ENCODE data around the gene RPS6KB2.
"Not testable (repeated sequence)": the region's sequence is repeated elsewhere in the genome, so short reads cannot be mapped to it uniquely, and the experiment has no call there.

The RPS6KB2 gene

DNA sequence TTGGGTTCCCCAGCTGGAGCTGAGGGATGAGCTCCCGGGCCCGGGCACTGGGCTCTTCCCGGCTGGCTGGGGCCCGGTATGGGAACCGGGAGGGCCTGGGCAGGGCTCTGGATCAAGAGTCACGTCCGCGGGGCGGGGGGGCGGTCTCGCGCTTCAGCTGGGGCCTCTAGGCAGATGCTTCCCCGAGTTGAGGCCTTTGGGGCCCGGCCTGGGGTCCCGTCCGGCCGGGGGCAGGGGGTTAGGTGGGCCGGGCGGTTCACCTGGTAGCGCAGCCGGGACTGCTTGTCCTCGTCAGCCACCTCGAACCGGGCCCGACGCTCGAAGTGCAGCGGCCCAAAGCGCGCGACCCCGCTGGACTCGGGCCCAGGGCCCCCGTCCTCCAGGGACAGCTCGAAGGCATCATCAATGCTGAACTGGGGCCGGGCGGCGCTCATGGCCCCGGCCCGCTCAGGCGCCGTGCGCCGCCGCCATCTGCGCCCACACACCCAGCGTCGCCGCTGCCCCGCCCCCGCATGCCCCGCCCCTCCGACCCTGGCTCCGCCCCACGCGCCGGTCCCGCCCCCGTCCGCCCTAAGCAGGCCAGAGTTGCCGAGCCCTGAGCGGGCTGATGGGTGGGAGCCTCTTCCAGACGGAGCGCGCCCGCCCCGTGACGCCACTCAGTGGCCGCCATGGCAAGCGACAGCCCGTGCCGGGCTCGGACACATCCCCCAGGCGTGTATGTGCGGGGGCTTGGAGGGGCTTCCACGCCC is 40.6 kb downstream of the RPS6KB2 start, which contains the start of gene TMEM134:
Gene TMEM134 (minus strand): TSS at position 493 of the 749 bp plus-strand sequence. CDS start 59 bp downstream, at position 434.
- DNase-seq = peak; percentile 94

DNA sequence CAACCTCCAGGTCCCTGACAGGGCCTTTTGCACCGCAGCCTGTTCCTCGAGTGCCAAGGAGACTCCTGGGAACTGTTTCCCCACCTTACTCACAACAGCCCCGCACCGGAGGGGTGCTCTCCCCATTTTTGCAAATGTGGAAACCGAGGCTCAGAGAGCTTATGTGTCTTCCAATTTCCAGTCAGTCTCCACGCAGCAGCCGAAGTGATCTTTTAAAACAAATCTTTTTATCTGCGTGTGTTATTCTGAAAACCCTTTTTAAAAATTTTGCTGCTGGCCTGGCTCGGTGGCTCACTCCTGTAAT is 41.2 kb downstream of the RPS6KB2 start:
- no peak for DNase-seq

DNA sequence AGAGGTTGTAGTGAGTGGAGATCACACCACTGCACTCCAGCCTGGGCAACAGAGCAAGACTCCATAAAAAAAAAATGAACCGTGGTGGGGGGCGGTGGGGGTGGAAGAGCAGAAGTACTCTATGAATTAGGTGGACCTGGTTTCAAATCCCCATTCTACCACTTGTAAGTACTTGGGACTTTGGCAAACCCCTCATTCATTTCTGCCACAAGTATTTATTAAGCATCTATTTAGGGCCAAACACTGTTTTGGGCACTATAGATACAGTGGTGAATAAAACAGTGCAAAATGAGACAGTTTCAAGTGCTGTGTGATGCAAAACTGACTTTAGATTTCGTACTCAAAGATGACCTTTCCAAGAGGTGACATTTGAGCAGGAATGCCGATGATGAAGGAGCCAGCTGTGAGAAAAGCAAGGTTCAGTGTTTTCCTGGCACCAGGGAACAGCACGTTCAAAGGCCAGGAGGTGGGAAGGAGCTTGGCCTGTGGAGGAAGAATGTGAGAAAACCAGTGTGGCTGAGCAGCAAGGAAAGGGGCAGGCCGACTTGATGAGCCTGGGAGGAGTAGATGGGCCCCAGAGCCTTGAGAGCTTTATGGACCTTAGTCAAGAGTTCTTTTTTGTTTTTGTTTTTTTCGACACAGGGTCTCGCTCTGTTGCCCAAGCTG is 42.2 kb downstream of the RPS6KB2 start:
- DNase-seq = no peak

DNA sequence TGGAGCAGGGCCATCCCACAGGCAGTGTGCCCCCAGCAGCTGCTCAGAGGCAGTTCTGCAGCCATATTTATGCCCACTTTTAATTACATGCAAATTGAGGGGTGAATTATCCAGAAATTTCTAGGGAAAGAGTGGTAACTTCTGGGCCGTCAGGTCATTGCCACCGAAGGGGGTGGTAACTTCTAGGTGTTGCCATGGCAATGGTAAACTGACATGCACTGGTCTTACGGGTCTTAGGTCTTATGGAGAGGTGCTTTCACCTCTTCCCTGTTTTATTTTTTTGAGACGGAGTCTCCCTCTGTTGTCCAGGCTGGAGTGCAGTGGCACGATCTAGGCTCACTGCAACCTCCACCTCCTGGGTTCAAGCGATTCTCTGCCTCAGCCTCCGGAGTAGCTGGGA is 44.6 kb downstream of the RPS6KB2 start:
- DNase-seq = no peak

DNA sequence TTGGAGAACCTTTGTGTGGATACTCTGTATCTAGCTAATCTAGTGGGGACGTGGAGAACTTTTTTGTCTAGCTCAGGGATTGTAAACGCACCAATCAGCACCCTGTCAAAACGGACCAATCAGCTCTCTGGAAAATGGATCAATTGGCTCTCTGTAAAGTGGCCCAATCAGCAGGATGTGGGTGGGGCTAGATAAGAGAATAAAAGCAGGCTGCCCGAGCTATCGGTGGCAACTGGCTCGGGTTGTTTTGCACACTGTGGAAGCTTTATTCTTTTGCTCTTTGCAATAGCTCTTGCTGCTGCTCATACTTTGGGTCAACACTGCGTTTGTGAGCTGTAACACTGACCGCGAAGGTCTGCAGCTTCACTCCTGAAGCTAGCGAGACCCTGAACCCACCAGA is 48.4 kb downstream of the RPS6KB2 start:
- DNase-seq = not testable (repeated sequence)

DNA sequence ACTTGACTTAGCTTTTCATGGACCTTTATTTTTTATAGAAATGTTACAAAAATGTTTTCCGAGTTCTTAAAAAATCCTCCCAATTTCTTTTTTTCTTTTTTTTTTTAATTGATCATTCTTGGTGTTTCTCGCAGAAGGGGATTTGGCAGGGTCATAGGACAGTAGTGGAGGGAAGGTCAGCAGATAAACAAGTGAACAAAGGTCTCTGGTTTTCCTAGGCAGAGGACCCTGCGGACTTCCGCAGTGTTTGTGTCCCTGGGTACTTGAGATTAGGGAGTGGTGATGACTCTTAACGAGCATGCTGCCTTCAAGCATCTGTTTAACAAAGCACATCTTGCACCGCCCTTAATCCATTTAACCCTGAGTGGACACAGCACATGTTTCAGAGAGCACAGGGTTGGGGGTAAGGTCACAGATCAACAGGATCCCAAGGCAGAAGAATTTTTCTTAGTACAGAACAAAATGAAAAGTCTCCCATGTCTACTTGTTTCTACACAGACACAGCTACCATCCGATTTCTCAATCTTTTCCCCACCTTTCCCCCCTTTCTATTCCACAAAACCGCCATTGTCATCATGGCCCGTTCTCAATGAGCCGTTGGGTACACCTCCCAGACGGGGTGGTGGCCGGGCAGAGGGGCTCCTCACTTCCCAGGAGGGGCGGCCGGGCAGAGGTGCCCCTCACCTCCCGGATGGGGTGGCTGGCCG is 49.2 kb downstream of the RPS6KB2 start:
- not testable (repeated sequence) for DNase-seq

DNA sequence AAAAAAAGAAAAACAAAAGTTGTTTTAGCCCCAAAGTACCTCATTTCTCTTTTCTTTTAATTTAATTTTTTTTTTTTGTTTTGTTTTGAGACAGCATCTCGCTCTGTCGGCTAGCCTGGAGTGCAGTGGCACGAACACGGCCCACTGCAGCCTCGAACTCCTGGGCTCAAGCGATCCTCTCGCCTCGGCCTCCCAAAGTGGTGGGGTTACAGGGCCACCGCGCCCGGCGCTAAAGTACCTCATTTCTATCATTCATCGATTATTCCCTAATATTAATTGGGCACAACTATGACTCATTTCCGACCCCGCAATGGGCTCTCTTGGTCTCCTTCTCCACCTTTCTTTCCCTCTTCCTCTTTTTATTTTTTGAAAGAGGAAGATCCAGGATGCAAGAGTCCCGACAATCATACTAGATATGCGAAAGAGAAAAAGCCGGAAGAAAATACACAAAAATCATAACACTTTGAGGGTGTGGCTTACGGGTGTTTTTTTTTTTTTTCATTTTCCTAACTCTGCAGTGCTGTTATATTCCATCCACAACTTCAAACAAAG is 54.1 kb downstream of the RPS6KB2 start:
- DNase-seq = no peak

DNA sequence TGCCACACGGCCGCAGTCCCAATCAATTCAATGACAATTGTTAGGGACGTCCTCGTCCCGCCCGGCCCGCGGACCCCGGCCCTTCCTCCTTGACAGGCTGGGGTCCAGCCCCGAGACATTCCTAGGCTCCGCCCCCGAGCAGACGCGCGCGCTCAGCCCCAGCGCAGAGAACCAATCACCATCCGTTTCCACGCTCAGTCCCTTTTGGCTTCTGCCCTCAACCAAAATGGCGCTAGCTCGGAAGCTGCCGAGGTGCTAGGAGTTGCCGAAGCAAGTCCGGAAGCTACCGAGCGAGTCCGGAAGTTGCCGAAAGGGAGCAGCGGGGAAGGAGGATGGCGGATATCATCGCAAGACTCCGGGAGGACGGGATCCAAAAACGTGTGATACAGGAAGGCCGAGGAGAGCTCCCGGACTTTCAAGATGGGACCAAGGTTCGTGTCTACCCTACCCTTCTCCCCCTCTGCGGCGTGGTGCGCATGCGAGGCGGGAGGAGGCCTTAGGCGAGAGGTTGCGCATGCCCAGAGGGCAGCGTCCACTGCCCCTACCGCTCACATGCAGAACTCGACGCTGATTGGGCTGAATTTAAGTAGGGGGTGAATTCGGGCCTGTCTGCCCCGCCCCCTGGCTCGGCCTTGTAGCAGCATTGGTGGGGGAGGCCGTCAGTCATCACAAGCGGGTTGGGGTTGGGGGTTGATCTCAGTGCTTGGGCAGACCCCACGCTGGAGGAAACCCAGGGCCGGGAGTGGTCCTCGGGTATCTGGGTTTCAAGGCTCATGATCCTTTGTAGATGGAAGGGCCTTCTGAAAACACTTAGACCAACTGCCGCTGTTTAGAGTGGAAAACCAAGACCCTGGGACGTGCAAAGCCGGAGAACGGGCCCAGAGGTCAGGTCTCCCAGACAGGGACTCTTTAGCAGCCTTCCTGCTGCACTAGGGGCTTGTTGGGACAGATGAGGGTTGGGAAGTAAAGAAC is 54.8 kb downstream of the RPS6KB2 start, which contains the start of gene AIP:
Gene AIP (plus strand): TSS at position 200 of the 972 bp plus-strand sequence. CDS start 133 bp downstream, at position 333.
- DNase-seq = peak; percentile 95

DNA sequence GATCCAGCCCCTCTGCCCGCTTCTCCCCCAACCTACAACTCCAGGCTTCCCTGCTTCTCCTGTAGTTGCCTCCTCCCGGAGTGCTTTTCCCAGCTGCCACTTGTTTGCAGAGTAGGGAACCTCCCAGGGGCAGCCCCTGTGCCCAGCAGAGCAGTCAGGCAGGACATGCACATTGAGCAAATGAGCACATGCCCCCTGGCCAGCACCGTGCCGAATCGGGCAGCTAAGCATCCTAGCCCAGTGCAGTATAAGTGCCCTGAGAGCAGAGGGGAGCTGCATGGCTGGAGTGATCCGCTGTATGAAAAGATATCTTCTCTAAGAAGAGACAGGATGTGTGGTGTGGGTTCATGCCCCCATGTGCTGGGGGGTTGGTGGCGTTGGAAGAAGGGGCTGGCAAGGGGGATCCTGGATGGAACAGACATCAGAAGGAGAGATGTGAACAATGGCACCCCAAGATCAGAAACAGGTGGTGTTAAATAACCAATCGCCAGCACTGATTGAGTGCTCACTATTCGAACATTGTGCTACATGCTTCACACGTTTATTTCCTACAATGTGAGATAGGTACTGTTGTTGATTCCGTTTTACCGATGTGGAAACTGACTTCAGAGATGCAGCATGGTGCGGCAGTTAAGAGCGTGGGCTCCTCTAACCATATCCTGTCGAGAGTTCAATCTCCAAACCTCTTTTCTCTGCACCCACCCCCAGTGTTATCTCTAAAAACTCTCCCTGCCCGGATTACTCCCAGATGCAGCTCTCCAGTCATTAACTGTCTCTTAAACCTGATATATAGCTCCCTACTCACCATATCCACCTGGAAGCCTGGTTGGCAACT is 55.8 kb downstream of the RPS6KB2 start:
- DNase-seq = no peak

DNA sequence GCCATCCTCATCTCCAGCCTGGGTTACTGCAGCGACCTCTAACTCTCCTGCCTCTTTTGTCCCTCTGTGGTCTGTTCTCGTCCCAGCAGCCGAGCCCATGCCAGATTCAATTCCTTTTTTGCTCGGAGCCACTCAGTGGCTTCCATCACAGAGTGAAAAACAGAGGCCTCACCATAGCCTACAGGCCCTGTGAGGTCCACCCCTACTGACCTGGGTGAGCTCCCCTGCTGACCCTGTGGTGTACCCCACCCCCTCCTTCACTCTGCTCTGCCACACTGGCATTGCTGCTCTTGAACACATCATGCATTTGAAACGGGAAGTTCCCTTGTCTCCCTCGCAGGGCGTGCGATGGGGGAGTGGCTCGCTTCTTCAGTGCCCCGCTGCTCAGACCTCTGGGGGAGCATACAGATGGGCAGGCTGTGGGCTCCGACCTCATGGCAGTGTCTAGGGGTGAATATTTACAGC is 56.6 kb downstream of the RPS6KB2 start:
- peak; percentile 52 for DNase-seq

Data from T-helper 9 cell (primary cell).